ENCODE results near the gene CRHR1. TPM values are rescaled to one million over a fixed set of nuclear protein-coding genes. Genes with fewer than 3 reads are reported as not detected.
A peak's percentile ranks its signal among the peaks of the same experiment; 100 is the strongest.

The CRHR1 gene
- polyA plus RNA-seq, 1 donor = 0.24 TPM

GRCh38 chr17:45808845-45809244, 24.7 kb downstream of the CRHR1 start:
- Histone ChIP-seq H3K27me3 (ENCODE audit: control insufficient read depth, insufficient read depth, low read length) (no peaks in the 10 kb centered on the region), H3K27ac (ENCODE audit: low read length) (no peak overlapping the region), H3K4me3 (ENCODE audit: low read length) (no peak overlapping the region), H3K4me1 (ENCODE audit: control insufficient read depth, insufficient read depth, low read length) (no peaks in the 10 kb centered on the region), H3K9me3 (ENCODE audit: control insufficient read depth, low read depth, low read length) (no peaks in the 10 kb centered on the region), H3K36me3 (ENCODE audit: control insufficient read depth, insufficient read depth, low read length) (no peaks in the 10 kb centered on the region)
- WGBS (ENCODE audit: insufficient coverage, low lambda C conversion rate) = no CpG with 5 or more reads among the region's 1 CpG
- no peak for DNase-seq

GRCh38 chr17:45809499-45809898, 25.4 kb downstream of the CRHR1 start:
- Histone ChIP-seq H3K27me3 (ENCODE audit: control insufficient read depth, insufficient read depth, low read length) (no peaks in the 10 kb centered on the region), H3K9me3 (ENCODE audit: control insufficient read depth, low read depth, low read length) (no peaks in the 10 kb centered on the region), H3K36me3 (ENCODE audit: control insufficient read depth, insufficient read depth, low read length) (no peaks in the 10 kb centered on the region), H3K27ac (ENCODE audit: low read length) (no peak overlapping the region), H3K4me3 (ENCODE audit: low read length) (no peak overlapping the region), H3K4me1 (ENCODE audit: control insufficient read depth, insufficient read depth, low read length) (no peaks in the 10 kb centered on the region)
- no peak for DNase-seq
- no CpG with 5 or more reads among the region's 15 CpGs for WGBS (ENCODE audit: insufficient coverage, low lambda C conversion rate)

GRCh38 chr17:45812102-45812501, 28.0 kb downstream of the CRHR1 start:
- H3K27ac ChIP-seq (ENCODE audit: low read length) = no peak overlapping the region

GRCh38 chr17:45813048-45813725, 29.1 kb downstream of the CRHR1 start:
- no peak for DNase-seq
- no peak overlapping the region for H3K27ac ChIP-seq (ENCODE audit: low read length)
- WGBS (ENCODE audit: insufficient coverage, low lambda C conversion rate) = 0% methylated on average over 4 of the region's 22 CpGs
- no peaks in the 10 kb centered on the region for H3K9me3 ChIP-seq (ENCODE audit: control insufficient read depth, low read depth, low read length)
- H3K36me3 ChIP-seq (ENCODE audit: control insufficient read depth, insufficient read depth, low read length) = no peaks in the 10 kb centered on the region
- H3K4me1 ChIP-seq (ENCODE audit: control insufficient read depth, insufficient read depth, low read length) = no peaks in the 10 kb centered on the region
- no peak overlapping the region for H3K4me3 ChIP-seq (ENCODE audit: low read length)
- H3K27me3 ChIP-seq (ENCODE audit: control insufficient read depth, insufficient read depth, low read length) = no peaks in the 10 kb centered on the region

More at GRCh38 chr17:45812102-45812501, 28.0 kb downstream of the CRHR1 start:
- H3K4me3 ChIP-seq (ENCODE audit: low read length) = no peak overlapping the region
- no peaks in the 10 kb centered on the region for H3K36me3 ChIP-seq (ENCODE audit: control insufficient read depth, insufficient read depth, low read length)
- WGBS (ENCODE audit: insufficient coverage, low lambda C conversion rate) = no CpG with 5 or more reads among the region's 3 CpGs
- DNase-seq = peak; percentile 8 to 11
- no peaks in the 10 kb centered on the region for H3K4me1 ChIP-seq (ENCODE audit: control insufficient read depth, insufficient read depth, low read length)
- H3K9me3 ChIP-seq (ENCODE audit: control insufficient read depth, low read depth, low read length) = no peaks in the 10 kb centered on the region
- H3K27me3 ChIP-seq (ENCODE audit: control insufficient read depth, insufficient read depth, low read length) = no peaks in the 10 kb centered on the region

- no peaks in the 10 kb centered on the region for H3K9me3 ChIP-seq (ENCODE audit: control insufficient read depth, low read depth, low read length)
- no peaks in the 10 kb centered on the region for H3K36me3 ChIP-seq (ENCODE audit: control insufficient read depth, insufficient read depth, low read length)
- no peaks in the 10 kb centered on the region for H3K4me1 ChIP-seq (ENCODE audit: control insufficient read depth, insufficient read depth, low read length)
- H3K27me3 ChIP-seq (ENCODE audit: control insufficient read depth, insufficient read depth, low read length) = no peaks in the 10 kb centered on the region
- no peak for DNase-seq
- no peak overlapping the region for H3K27ac ChIP-seq (ENCODE audit: low read length)
- WGBS (ENCODE audit: insufficient coverage, low lambda C conversion rate) = 100% methylated on average over 1 of the region's 17 CpGs
- no peak overlapping the region for H3K4me3 ChIP-seq (ENCODE audit: low read length)
Observed at GRCh38 chr17:45814622-45815606, 30.8 kb downstream of the CRHR1 start.

- H3K4me1 ChIP-seq (ENCODE audit: control insufficient read depth, insufficient read depth, low read length) = no peaks in the 10 kb centered on the region
- no CpG with 5 or more reads among the region's 6 CpGs for WGBS (ENCODE audit: insufficient coverage, low lambda C conversion rate)
- no peak overlapping the region for H3K27ac ChIP-seq (ENCODE audit: low read length)
- no peaks in the 10 kb centered on the region for H3K9me3 ChIP-seq (ENCODE audit: control insufficient read depth, low read depth, low read length)
- H3K36me3 ChIP-seq (ENCODE audit: control insufficient read depth, insufficient read depth, low read length) = no peaks in the 10 kb centered on the region
- no peak for DNase-seq
- peaks cover 2% of the 10 kb centered on the region for H3K27me3 ChIP-seq (ENCODE audit: control insufficient read depth, insufficient read depth, low read length)
- H3K4me3 ChIP-seq (ENCODE audit: low read length) = no peak overlapping the region
Observed at GRCh38 chr17:45815752-45816151, 31.6 kb downstream of the CRHR1 start.

GRCh38 chr17:45818041-45818440, 33.9 kb downstream of the CRHR1 start:
- peaks cover 3% of the 10 kb centered on the region for H3K27me3 ChIP-seq (ENCODE audit: control insufficient read depth, insufficient read depth, low read length)
- DNase-seq = no peak
- no peaks in the 10 kb centered on the region for H3K4me1 ChIP-seq (ENCODE audit: control insufficient read depth, insufficient read depth, low read length)
- H3K27ac ChIP-seq (ENCODE audit: low read length) = no peak overlapping the region
- H3K9me3 ChIP-seq (ENCODE audit: control insufficient read depth, low read depth, low read length) = no peaks in the 10 kb centered on the region
- H3K4me3 ChIP-seq (ENCODE audit: low read length) = no peak overlapping the region
- WGBS (ENCODE audit: insufficient coverage, low lambda C conversion rate) = no CpG with 5 or more reads among the region's 6 CpGs
- H3K36me3 ChIP-seq (ENCODE audit: control insufficient read depth, insufficient read depth, low read length) = no peaks in the 10 kb centered on the region

- H3K9me3 ChIP-seq (ENCODE audit: control insufficient read depth, low read depth, low read length) = no peaks in the 10 kb centered on the region
- WGBS (ENCODE audit: insufficient coverage, low lambda C conversion rate) = no CpG with 5 or more reads among the region's 4 CpGs
- no peak overlapping the region for H3K4me3 ChIP-seq (ENCODE audit: low read length)
- H3K27ac ChIP-seq (ENCODE audit: low read length) = no peak overlapping the region
- DNase-seq = no peak
- peaks cover 3% of the 10 kb centered on the region for H3K27me3 ChIP-seq (ENCODE audit: control insufficient read depth, insufficient read depth, low read length)
- H3K4me1 ChIP-seq (ENCODE audit: control insufficient read depth, insufficient read depth, low read length) = no peaks in the 10 kb centered on the region
- no peaks in the 10 kb centered on the region for H3K36me3 ChIP-seq (ENCODE audit: control insufficient read depth, insufficient read depth, low read length)
Observed at GRCh38 chr17:45818699-45819098, 34.6 kb downstream of the CRHR1 start.

GRCh38 chr17:45819632-45820031, 35.5 kb downstream of the CRHR1 start:
- Histone ChIP-seq H3K27me3 (ENCODE audit: control insufficient read depth, insufficient read depth, low read length) (peaks cover 3% of the 10 kb centered on the region), H3K27ac (ENCODE audit: low read length) (no peak overlapping the region), H3K36me3 (ENCODE audit: control insufficient read depth, insufficient read depth, low read length) (no peaks in the 10 kb centered on the region), H3K9me3 (ENCODE audit: control insufficient read depth, low read depth, low read length) (no peaks in the 10 kb centered on the region), H3K4me3 (ENCODE audit: low read length) (no peak overlapping the region), H3K4me1 (ENCODE audit: control insufficient read depth, insufficient read depth, low read length) (no peaks in the 10 kb centered on the region)
- no peak for DNase-seq
- WGBS (ENCODE audit: insufficient coverage, low lambda C conversion rate) = no CpG with 5 or more reads among the region's 6 CpGs

GRCh38 chr17:45820052-45820780, 36.1 kb downstream of the CRHR1 start:
- no CpG with 5 or more reads among the region's 6 CpGs for WGBS (ENCODE audit: insufficient coverage, low lambda C conversion rate)
- no peak for DNase-seq
- Histone ChIP-seq H3K9me3 (ENCODE audit: control insufficient read depth, low read depth, low read length) (no peaks in the 10 kb centered on the region), H3K27ac (ENCODE audit: low read length) (no peak overlapping the region), H3K4me1 (ENCODE audit: control insufficient read depth, insufficient read depth, low read length) (no peaks in the 10 kb centered on the region), H3K4me3 (ENCODE audit: low read length) (no peak overlapping the region), H3K27me3 (ENCODE audit: control insufficient read depth, insufficient read depth, low read length) (peaks cover 3% of the 10 kb centered on the region), H3K36me3 (ENCODE audit: control insufficient read depth, insufficient read depth, low read length) (no peaks in the 10 kb centered on the region)

Data from large intestine (tissue), 3 donors.